HG03469 (cell line): ENCODE measurements around the gene TJP2.

Experiments used
- ATAC-seq: cut with Tn5 transposase; IDR thresholded peaks from one replicate; pipeline ENCODE4 v1.9.1; 2021; ENCODE audit warnings: mild to moderate bottlenecking, moderate library complexity, moderate number of reproducible peaks; ENCODE audit not compliant: unreplicated experiment

The TJP2 gene

GRCh38 chr9:69222970-69223369 lies 48.9 kb downstream of the TJP2 start:
- no peak for ATAC-seq

GRCh38 chr9:69223605-69224004 lies 49.5 kb downstream of the TJP2 start:
- no peak for ATAC-seq

DNA sequence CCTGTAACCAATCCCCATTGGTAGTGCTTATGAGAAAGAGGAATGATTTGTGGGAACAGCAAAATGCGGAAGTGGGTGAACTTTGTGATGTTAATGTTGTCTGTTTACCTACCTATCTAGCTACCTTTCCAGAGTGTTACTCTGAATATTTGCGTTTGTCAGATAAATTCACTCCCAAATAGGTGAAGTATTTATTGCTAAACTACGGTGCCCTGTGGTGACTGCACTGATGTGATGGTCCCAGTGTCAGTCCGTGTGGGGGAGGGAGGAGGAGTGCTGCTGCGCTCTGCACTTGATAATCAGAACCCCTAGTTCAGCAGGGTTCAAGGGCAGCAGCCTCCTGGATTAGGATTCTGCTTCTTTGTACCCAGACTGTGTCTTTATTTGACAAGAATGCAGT lies 55.3 kb downstream of the TJP2 start:
- no peak for ATAC-seq

- no peak for ATAC-seq
These were observed 58.1 kb downstream of the TJP2 start for GRCh38 chr9:69232135-69232534.

DNA sequence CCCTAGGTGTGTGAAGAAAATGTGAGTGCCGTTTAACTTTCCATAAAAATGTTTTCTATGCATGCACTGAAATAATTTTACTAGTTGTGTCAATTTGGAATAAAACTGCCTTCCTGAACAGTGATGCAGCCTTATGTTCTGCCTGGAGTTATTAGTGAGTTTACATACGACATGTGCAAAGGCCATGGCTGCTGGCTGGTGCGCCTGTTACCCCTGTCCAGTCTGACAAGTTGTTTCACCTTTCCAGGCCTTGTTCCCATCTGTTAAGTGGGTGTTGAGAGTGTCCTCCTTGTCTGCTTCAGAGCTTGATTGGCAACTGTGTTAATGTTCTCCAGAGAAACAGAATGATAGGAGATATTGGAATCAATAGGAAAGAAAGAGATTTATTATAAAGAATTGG lies 60.6 kb downstream of the TJP2 start:
- no peak for ATAC-seq

- no peak for ATAC-seq
These were observed 62.1 kb downstream of the TJP2 start for GRCh38 chr9:69236188-69236587.

DNA sequence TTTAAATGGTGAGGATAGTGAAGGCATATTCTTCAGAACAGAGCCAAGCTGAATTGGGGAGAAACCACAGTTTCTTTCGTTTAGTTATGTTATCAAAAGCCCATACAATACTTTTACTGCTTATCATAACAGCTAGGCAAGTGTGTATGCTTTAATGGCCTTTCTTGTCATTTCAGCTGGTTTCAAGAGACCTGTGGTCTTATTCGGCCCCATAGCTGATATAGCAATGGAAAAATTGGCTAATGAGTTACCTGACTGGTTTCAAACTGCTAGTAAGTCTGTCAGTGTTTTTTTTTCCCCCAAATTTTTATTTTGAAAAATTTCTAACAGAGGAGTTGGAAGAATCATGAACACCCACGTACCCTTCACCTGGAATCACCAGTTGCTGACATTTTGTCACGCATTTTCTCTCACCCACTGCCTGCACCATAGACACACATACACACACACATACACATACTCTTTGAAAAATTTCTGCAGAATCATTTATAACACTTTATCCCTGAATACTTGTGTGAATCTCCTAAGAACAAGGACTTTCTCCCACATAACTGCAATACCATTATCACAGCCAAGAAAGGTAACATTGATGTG lies 63.7 kb downstream of the TJP2 start:
- ATAC-seq, result no peak

DNA sequence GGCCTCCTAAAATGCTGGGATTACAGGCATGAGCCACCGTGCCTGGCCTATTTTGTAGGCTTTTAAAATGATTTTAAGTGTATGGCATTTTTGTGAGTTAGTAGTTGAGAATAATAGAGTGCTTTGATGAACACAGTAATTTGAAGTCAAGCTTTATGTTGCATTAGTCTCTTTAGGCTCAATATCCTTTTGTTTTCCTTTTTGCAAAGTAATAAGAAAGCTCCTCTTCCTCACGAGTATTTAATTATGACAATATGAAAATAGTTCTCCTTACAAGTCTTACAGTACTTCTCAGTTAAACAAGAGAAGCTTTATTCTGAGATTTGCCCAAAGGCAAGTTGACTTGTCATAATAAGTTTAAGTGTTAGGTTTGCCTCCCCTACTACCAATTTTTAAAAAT lies 69.0 kb downstream of the TJP2 start:
- ATAC-seq, result no peak

DNA sequence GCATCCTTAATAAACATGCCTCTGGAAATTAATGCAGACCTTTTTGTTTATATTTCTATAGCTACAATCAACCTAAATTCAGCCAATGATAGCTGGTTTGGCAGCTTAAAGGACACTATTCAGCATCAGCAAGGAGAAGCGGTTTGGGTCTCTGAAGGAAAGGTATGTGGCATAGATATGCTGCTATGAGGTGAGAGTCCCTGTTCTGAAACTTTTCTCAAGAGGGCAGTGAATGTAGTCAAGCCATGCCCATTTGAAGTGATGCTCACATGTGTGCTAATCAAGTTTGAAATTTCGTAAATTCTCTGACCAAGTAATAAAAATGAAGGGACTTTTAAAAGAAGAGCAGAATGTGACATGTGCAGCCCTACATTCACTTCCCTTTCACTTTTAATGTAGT lies 72.6 kb downstream of the TJP2 start:
- no peak for ATAC-seq

DNA sequence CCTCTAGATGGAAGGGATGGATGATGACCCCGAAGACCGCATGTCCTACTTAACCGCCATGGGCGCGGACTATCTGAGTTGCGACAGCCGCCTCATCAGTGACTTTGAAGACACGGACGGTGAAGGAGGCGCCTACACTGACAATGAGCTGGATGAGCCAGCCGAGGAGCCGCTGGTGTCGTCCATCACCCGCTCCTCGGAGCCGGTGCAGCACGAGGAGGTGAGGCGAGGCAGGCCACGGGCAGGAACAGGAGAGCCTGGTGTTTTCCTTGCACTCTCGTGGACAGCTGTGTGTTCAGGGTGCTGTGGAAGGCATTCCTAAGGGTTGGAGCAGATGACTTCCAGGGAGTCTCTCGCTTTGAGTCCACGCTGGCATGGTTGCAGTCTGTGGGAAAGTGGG lies 73.9 kb downstream of the TJP2 start:
- ATAC-seq, result no peak

- no peak for ATAC-seq
These were observed 75.3 kb downstream of the TJP2 start for GRCh38 chr9:69249337-69249736.

DNA sequence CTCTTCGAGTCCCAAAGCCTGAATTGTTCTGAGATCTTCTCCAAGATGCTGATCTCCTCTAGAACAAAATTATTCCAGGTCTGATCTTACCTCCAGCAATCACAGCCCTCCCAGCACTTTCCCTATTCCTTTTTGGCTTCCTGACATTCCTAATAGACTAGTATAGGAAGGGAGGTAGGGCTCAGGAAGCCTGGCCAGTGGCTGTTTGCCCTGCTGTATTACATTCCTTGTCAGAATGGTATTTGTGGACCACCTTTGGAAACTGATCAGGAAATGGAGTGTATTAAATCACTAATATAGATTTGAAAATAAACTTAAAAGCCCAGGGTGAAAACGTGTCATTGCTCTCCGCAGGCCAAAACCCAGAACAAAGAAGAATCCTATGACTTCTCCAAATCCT lies 76.6 kb downstream of the TJP2 start:
- no peak for ATAC-seq

DNA sequence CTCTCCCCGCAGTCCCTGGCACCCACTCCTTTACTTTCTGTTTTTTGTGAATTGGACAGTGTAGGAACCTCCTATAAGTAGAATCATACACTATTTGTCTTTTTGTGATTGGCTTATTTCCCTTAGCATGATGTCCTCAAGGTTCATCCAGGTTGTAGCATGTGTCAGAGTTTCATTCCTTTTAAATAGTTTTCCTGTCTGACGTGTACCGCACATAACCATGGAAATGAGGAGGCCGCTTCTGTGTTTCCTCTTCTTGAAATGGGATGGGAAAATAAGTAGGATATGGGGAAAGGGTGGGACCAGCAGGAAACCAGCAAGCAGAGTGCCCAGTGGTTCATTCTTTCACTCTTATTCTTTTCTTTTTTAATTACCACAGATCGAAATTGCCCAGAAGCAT lies 78.4 kb downstream of the TJP2 start:
- ATAC-seq, result no peak

DNA sequence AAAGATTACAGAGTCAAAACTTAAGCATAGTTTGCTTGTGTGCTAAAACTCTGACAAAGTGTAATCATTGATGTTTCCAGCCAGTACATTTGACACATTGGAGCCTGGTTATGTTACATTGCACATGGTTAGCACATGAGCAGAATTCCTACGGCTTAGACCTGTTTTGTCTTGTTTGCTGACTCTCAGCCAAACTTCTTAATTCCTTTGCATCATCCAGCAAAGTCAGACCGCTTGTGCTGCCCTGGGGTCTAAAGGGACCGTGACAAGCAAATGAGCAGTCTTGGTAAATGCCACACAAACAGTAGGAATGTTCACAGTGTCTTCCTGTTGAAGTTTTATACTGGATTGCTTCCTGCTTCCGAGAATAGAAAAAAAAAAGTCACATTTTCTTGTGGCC lies 79.0 kb downstream of the TJP2 start:
- ATAC-seq, result no peak

DNA sequence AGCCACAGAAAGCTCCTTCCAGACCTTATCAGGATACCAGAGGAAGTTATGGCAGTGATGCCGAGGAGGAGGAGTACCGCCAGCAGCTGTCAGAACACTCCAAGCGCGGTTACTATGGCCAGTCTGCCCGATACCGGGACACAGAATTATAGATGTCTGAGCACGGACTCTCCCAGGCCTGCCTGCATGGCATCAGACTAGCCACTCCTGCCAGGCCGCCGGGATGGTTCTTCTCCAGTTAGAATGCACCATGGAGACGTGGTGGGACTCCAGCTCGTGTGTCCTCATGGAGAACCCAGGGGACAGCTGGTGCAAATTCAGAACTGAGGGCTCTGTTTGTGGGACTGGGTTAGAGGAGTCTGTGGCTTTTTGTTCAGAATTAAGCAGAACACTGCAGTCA lies 80.1 kb downstream of the TJP2 start:
- ATAC-seq, result no peak

DNA sequence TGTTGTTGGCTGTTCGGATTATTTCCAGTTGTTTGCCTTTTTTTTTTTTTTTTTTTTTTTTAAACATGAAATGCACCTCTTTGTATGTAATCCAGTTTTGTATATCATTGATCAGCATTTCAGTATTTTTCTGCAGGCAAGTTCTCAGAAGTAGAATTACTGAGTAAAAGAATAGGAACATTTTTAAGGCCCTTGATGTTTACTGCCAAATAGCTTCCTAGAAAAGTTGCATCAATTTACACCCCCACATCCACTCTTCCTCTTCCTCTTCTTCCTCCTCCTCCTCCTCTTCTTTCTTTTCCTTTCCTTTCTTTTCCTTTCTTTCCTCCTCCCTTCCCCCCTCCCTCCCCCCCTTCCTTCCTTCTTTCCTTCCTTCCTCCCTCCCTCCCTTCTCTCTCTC lies 81.5 kb downstream of the TJP2 start:
- ATAC-seq, result no peak

GRCh38 chr9:69258551-69258950 lies 84.5 kb downstream of the TJP2 start:
- ATAC-seq, result no peak

- ATAC-seq, result no peak
These were observed 86.1 kb downstream of the TJP2 start for GRCh38 chr9:69260161-69260560.

DNA sequence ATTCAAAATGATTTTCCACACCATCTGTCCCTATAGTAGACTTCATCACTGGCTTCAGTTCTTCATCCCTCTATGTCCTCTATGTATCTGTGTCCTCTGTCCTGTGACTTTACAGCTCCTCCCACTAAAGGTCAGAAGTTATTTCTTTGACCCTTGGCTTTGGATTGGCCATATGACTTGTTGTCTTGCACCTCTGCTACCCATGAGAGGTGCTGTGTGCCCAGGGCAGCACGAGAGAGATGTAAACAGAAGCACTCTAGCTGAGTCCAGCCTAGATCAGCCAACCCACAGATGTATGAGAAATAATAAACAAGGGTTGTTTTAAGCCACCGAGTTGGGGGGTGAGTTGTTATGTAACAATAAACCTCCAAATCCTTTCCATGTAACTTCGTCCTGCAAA lies 87.6 kb downstream of the TJP2 start:
- ATAC-seq, result no peak

GRCh38 chr9:69264526-69264925 lies 90.4 kb downstream of the TJP2 start:
- no peak for ATAC-seq

- no peak for ATAC-seq
These were observed 91.8 kb downstream of the TJP2 start for GRCh38 chr9:69265891-69266290.

DNA sequence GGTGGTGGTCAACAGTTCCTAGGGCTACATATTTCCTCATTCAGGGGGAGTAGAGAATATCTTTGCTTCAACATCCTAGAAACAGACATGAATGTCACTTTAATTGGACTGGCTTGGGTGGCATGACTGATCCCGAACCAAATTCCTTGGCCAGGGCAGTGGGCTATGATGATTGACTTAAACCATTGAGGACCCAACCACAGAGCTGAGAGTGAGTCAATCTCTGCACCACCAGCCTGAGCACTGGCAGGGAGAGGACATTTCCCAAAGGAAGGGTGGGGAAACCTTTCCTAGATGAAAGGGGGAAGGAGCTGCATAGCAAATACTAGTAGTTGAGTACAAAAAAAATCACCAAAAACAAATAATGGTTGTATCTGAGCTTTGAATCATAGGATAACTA lies 98.1 kb downstream of the TJP2 start:
- no peak for ATAC-seq

DNA sequence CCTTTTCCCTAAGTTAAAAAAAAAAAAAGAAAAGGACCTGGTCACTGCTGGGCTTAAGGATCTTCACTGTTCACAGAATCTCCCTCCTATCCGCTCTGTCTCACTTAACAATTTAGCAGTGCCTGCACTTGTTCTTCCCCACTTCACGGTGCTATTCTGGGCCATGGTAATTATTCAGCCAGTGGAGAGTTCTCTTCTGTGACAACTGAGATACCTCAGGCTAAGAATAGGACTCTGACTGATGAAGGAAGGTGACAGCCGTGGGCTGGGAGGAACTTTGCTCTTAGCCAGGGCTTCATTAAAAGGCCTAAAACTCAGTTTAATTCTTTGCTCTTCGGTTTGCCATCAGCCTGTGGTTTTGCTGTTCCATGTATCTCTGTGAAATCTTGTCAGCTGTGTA lies 99.1 kb downstream of the TJP2 start:
- no peak for ATAC-seq

- ATAC-seq, result no peak
These were observed 102.7 kb downstream of the TJP2 start for GRCh38 chr9:69276775-69277174.
